ENCODE data around the gene NHLH1.

NHLH1 gene

GRCh38 chr1:160366731-160367515 lies at the start of gene NHLH1:
Gene NHLH1 (plus strand): TSS chr1:160367071. CDS start chr1:160370732, 3,661 bp downstream.
- DNase-seq: no peak

GRCh38 chr1:160322831-160323230 lies 44.0 kb upstream of the NHLH1 start:
- no peak for DNase-seq

- peak; percentile 87 for DNase-seq
Measured at GRCh38 chr1:160325252-160325651, 41.6 kb upstream of the NHLH1 start.

DNA sequence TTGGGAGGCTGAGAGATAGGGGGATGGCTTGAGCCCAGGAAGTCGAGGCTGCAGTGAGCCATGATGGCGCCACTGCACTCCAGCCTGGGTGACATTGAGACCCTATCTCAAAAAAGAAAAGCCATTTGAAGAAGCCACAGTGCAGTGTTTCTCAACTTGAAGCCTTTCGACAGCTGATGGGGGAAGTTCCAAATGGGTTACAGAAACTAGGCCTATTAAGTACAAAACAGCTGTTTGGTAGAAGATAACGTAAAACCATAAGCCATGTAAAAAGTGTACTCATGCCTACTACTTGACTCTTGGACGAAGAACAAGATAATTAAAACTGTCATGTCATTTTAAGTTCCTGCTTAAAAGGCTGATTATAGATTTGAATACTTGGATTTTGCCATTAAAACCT lies 40.5 kb upstream of the NHLH1 start:
- no peak for DNase-seq

- DNase-seq: no peak
Measured at GRCh38 chr1:160328184-160328583, 38.7 kb upstream of the NHLH1 start.

DNA sequence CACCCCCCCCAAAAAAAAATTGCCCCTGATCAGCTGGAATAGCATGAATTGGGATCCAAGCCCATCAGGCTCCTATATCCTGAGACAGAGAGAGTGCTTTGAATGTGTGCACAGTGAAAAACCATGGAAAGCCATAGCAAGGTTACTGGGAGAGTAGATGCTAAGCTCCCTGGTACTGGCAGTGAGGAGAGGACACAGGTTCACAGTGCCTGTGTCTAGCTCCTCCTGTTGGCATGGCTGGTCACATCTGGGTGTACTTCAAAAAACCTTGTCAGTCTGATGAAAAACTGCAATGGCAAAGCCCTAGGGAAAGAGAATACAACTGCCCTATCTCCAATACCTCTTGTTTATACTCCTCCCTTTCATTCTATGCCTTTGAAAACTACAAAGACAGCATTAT lies 36.8 kb upstream of the NHLH1 start:
- DNase-seq: no peak

DNA sequence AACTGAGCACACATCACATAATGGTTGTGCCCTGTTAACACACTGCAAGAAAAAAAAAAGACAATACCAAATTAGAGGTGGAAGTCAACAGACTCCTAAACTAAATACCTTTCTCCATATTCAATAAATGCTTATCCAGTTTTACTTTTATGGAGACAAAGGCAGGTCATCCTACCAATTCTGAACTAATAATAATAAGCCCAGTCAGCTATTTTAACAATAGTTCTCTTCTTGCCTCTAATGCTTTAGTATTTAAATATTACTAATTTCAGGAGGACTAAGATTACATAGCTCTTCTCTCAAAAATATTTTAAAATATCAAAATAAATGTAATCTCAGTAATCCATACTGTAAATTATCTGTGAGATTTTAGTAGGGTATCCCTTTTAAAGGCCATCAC lies 34.4 kb upstream of the NHLH1 start:
- no peak for DNase-seq

DNA sequence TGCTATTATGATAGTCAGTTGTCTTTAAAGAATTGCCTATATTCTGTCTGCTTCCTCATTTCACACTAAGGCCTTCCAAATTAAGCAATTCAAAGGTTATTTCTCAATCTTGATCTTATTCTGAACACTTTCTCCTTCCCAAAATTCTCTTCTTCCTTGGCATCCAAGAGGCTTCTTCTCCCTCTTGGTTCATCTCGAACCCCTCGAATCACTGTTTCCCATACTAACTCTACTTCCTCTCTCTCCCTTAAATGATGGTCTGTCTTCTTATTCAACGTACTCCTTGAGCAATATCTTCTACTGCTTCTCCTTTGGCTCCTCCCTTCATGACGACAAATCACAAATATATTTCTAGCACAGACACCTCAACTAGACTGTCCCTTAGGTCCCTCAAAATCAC lies 28.3 kb upstream of the NHLH1 start:
- DNase-seq: no peak

DNA sequence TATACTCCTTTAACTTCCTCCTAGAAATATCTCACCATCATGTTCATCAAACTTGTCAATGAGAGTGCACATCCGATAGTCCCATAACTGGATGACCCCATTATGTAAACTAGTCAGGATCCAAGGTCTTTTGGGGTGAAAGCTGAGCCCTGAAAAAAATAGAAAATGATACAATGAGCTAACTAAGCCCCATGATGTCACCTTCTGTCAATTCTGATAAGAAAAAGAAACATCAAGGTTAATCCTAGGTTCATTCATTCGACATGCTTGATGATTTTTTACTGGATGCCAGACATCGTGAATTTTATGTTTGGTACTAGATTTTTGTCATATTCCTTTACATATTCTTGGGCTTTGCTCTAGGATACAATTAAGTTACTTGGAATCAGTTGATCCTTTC lies 26.7 kb upstream of the NHLH1 start:
- no peak for DNase-seq

DNA sequence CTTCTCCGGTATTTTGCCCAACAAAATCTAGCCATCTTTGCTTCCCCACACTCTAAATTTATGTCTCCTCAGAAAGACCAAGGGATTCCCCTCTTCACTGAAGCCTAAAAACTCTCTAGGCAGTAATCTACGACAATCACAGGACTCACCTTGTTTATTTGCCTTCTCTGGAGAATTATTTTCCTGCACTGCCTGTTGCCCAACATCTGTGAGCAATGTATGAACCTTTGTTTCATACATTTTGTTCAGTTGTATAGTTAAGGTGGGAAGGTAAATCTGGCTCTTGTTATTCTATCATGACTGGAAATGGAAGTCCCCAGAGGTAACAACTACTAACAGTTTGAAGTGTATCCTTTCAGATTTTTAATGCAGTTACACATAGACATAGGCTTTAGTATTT lies 26.0 kb upstream of the NHLH1 start:
- DNase-seq: no peak

DNA sequence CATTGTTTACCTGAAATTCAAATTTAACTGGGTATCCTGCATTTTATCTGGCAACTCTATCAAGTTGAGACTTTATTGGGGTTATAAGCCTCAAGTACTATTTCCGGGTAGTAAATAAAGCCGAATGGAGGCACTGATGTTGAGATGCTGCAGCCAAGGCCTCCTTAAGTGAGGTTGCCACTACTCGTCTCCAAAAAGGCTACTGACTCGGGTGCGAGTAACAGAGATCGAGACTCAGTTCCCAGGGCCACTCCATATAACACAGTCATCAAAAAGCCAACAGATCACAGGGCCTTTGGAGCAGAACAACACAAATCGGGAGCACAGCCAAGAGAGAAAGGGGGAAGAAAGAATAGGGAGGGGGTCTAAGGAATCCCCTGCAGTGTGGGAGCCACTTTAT lies 24.3 kb upstream of the NHLH1 start:
- no peak for DNase-seq

DNA sequence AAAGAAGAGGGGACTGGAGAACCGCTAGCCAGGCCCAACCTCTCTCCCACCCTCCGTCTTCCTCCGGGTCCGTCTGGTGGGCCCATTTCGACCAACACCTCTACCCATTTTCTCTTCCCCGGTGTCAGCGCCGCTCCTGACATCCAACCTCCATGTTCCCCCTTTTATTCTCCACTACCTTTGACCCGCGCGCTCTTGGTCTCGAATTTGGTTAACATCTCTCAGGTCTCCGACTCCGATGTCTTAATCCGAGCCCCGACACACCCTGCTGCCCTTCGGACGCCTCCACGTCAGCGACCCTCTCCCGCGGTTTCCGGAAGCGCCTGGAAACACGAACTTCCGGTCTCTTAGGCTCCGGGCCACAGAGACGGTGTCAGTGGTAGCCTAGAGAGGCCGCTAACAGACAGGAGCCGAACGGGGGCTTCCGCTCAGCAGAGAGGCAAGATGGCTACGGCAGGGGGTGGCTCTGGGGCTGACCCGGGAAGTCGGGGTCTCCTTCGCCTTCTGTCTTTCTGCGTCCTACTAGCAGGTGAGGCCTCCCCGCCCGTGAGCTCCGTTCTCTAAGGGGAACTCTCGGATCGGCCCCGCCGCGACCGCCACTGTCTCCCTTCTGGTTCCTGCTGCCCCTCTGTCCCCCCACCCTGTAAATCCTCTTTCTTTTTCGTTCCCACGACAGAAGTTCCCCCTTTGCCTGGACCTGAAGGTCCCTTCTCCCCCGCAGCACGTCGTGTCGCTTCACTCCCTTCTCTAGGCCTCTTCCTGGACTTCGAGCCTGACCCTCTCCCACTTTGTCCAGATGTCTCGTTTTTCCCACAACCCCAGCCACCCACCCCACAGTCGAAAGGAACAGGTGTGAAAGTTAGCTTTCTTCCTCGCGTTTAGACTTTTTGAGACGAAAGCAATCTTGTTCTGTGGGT lies 23.7 kb upstream of the NHLH1 start, which contains the start of the genes COPA and NCSTN:
Gene COPA, minus strand, starts transcription at position 298 of the 917 bp plus-strand sequence. Its CDS starts 80 bp downstream, at position 218.
Gene NCSTN, plus strand, starts transcription at position 431 of the 917 bp plus-strand sequence. Its CDS starts 14 bp downstream, at position 445.
- DNase-seq: peak; percentile 88

GRCh38 chr1:160344241-160344640 lies 22.6 kb upstream of the NHLH1 start:
- no peak for DNase-seq

DNA sequence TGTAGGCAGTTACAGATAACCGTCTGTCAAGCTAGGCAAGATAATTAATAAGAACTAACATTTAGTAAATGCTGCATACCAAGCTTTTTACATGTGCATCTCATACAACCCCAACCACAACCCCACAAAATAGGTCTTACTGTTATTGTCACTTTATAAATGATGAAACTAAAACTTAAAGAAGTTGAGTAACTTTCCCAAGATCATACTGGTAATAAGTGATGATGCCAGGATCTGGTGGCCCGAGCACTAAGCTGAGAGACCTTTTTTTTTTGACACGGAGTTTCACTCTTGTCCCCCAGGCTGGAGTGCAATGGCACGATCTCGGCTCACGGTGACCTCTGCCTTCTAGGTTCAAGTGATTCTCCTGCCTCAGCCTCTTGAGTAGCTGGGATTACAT lies 21.9 kb upstream of the NHLH1 start:
- DNase-seq: no peak

DNA sequence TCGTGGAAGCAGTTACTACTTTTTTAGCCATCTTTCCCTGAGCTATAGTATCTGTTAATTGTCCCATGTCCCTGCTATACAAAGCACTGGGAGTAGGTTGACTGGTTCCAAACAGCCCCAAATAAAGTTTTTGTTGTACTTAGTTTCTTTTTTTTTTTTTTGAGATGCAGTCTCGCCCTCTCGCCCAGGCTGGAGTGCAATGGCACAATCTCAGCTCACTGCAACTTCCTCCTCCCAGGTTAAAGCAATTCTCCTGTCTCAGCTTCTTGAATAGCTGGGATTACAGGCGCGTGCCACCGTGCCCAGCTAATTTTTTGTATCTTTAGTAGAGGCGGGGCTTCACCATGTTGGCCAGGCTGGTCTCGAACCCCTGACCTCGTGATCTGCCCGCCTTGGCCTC lies 20.4 kb upstream of the NHLH1 start:
- DNase-seq: no peak

- no peak for DNase-seq
Measured at GRCh38 chr1:160346958-160347357, 19.9 kb upstream of the NHLH1 start.

DNA sequence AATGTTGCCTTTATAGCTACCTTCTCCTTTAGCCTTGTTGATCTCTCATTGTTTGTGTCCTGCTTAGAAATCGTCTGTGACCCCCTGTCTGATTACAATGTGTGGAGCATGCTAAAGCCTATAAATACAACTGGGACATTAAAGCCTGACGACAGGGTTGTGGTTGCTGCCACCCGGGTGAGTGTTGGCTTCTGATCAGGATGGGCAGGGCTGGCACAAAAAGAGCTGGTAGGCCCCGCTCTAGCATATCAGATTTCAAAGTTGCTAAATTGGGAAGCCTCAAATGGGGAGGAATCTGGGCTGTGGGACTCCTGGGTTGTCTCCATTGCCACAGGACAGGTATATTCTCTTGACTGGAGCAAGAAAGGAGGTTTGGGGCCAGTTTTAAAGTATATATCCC lies 15.2 kb upstream of the NHLH1 start:
- DNase-seq: no peak

- no peak for DNase-seq
Measured at GRCh38 chr1:160352555-160352954, 14.3 kb upstream of the NHLH1 start.

DNA sequence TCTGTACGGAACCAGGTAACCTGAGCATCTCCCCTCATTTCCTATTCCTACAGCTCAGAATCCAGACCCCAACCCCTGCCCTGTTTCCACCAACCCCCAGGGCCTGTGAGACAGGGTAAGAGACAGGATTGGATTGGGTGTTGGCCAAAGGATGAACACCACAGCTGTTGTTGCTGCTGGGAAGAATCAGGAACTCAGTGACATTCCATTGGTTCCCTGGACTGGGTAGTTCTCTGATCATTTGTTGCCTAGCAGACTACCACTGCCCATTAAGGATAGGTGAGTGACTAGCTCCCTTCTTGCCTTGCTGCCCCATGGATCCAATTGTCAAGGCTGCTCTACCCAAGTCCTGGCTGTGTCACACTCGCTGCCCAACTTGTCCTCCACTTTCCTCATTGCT lies 13.6 kb upstream of the NHLH1 start:
- DNase-seq: no peak

DNA sequence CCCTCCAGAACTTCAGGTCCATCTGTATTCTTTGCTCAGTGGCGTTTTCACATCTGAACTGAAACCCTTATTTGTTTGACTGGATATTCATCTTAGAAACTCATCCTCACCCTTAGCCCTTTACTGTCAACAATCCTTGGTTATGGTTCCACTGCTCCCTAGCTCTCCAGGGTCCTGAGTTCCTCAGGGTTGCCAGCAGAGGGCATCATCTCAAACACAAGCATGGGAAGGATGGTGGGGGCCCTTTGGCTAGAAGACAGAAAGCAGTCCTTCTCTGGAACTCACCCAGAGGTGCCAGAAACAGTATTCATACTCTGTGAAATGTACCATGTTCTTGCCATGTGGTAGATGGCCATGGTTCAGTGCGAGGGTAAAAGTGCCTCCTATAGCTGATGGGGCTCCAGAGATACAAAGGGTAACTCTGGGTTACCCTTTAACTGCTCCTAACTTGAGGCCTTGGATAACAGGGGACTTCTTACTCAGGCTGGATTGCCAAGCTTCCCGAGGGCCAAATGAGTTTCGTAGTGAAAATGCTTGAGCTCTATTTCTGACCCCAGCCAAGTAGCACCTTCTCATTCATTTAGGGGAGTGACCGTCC lies 12.4 kb upstream of the NHLH1 start:
- DNase-seq: no peak

DNA sequence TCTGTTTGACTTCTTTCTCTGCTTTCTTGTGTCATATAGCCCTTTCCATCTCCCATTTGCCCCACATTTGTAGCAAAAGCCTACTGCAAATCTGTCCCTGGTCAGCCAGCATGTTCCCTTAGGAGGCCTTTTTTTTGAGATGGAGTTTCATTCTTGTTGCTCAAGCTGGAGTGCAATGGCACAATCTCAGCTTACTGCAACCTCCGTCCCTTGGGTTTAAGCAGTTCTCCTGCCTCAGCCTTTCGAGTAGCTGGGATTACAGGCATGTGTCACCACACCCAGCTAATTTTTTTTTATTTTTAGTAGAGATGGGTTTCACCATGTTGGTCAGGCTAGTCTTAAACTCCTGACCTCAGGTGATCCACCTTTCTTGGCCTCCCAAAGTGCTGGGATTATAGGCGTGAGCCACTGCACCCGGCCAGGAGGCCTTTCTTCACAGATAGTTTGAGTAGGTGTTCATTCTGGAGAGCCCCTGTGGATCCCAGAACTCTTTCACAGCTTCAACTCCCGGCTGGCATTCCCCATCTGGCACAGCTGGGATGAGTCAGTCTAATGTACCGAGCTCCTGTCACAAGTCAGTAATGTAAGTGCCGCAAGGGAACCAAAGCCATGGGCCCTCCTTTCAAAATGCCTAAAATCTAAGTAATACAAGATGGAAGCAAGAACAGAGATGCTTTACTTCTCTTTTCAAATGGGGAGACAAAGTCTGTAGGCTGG lies 9.4 kb upstream of the NHLH1 start:
- no peak for DNase-seq

DNA sequence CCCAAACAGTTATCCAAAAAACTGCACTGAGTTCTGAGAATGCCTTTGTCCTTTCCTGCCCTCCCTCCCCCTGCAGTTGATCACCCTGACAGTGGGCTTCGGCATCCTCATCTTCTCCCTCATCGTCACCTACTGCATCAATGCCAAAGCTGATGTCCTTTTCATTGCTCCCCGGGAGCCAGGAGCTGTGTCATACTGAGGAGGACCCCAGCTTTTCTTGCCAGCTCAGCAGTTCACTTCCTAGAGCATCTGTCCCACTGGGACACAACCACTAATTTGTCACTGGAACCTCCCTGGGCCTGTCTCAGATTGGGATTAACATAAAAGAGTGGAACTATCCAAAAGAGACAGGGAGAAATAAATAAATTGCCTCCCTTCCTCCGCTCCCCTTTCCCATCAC lies 8.8 kb upstream of the NHLH1 start:
- no peak for DNase-seq

Data from NCI-H2107 (cell line).